Lower leg skin (tissue), 3 donors: Measurements from ENCODE around the gene NOM1.

Source experiments
- CTCF ChIP-seq, 3 donors: fragments of 450-650 bp; IDR thresholded peaks; one replicate each; pipeline ENCODE4 v1.5.1; 2016; ENCODE audit warnings: antibody characterized with exemption in 3 of 3, mild to moderate bottlenecking in 3 of 3, moderate library complexity in 2 of 3
- POLR2A ChIP-seq, 2 donors: fragments of 450-650 bp; IDR thresholded peaks; one replicate each; pipeline ENCODE4 v1.6.1; 2016 to 2017; ENCODE audit warnings: antibody characterized with exemption in 2 of 2, mild to moderate bottlenecking in 1 of 2, moderate library complexity in 1 of 2

- TF ChIP-seq CTCF (IDR thresholded peaks at IDR 0.05) (no peak), POLR2A (IDR thresholded peaks at IDR 0.05) (no peak)
Observed at GRCh38 chr7:156999958-157000726, 50.6 kb downstream of the NOM1 start.
